HG03442 (cell line): ENCODE results near the gene NUP54.

Experiments
- ATAC-seq: cut with Tn5 transposase; IDR thresholded peaks from one replicate; pipeline ENCODE4 v1.9.1; 2021; ENCODE audit warnings: mild to moderate bottlenecking, moderate library complexity; ENCODE audit not compliant: unreplicated experiment

Gene NUP54

GRCh38 chr4:76148142-76148865 is at the start of gene NUP54:
NUP54 (minus strand) TSS chr4:76148397; CDS start chr4:76148374, 23 bp downstream.
- peak; percentile 99 for ATAC-seq

GRCh38 chr4:76197031-76197743 is 49.0 kb upstream of the NUP54 start:
- ATAC-seq, result no peak

- ATAC-seq, result no peak
Observed at GRCh38 chr4:76196376-76196775, 48.2 kb upstream of the NUP54 start.

GRCh38 chr4:76195326-76195725 is 47.1 kb upstream of the NUP54 start:
- no peak for ATAC-seq

GRCh38 chr4:76194325-76194724 is 46.1 kb upstream of the NUP54 start:
- ATAC-seq, result no peak

- no peak for ATAC-seq
Observed at GRCh38 chr4:76192236-76192635, 44.0 kb upstream of the NUP54 start.

- ATAC-seq, result no peak
Observed at GRCh38 chr4:76188557-76188956, 40.4 kb upstream of the NUP54 start.

GRCh38 chr4:76188149-76188548 is 40.0 kb upstream of the NUP54 start:
- ATAC-seq, result no peak

- no peak for ATAC-seq
Observed at GRCh38 chr4:76187152-76187551, 39.0 kb upstream of the NUP54 start.

GRCh38 chr4:76182463-76182862 is 34.3 kb upstream of the NUP54 start:
- ATAC-seq, result no peak

- peak; percentile 93 for ATAC-seq
Observed at GRCh38 chr4:76179398-76180318, 31.5 kb upstream of the NUP54 start.

GRCh38 chr4:76178296-76178695 is 30.1 kb upstream of the NUP54 start:
- no peak for ATAC-seq

- no peak for ATAC-seq
Observed at GRCh38 chr4:76177709-76178108, 29.5 kb upstream of the NUP54 start.

GRCh38 chr4:76175336-76175735 is 27.1 kb upstream of the NUP54 start:
- ATAC-seq, result no peak

GRCh38 chr4:76174216-76174615 is 26.0 kb upstream of the NUP54 start:
- ATAC-seq, result no peak

- no peak for ATAC-seq
Observed at GRCh38 chr4:76168688-76169087, 20.5 kb upstream of the NUP54 start.

GRCh38 chr4:76166480-76166879 is 18.3 kb upstream of the NUP54 start:
- no peak for ATAC-seq

- no peak for ATAC-seq
Observed at GRCh38 chr4:76160355-76160754, 12.2 kb upstream of the NUP54 start.

GRCh38 chr4:76156635-76157034 is 8.4 kb upstream of the NUP54 start:
- no peak for ATAC-seq

- no peak for ATAC-seq
Observed at GRCh38 chr4:76155979-76156378, 7.8 kb upstream of the NUP54 start.

GRCh38 chr4:76153356-76153755 is 5.2 kb upstream of the NUP54 start:
- no peak for ATAC-seq
